H1 (cell line): ENCODE data around the gene ZNF101. TPM values are rescaled to one million over a fixed set of nuclear protein-coding genes. Genes with fewer than 3 reads are reported as not detected.

ENCODE experiments used
- CTCF ChIA-PET: fragments of 300-600 bp; sonication (Branson Sonifier 250); formaldehyde crosslinking; loops from one replicate; lab custom pipeline; 2021; ENCODE audit not compliant: partially characterized antibody; lab: Charles Lee
- POLR2A ChIA-PET: fragments of 300-600 bp; sonication (Branson Sonifier 250); formaldehyde crosslinking; loops from one replicate; lab custom pipeline; 2021; ENCODE audit warnings: inconsistent platforms; ENCODE audit not compliant: partially characterized antibody; lab: Charles Lee
- DNase-seq, 2 experiments: peaks; one replicate each; pipeline versions ENCODE4 v3.0.0 to v3.0.0-alpha.2; 2010 to 2022; ENCODE audit warnings: low spot score in 2 of 2, low read depth in 1 of 2, mixed read lengths in 1 of 2
- FAIRE-seq: peaks from 2 replicates; lab custom pipeline; 2011; peaks lifted over from hg19 to GRCh38; lab: Jason Lieb, UNC
- H2AFZ ChIP-seq: 2 replicates; pipeline ENCODE4 v1.8.1; 2012; ENCODE audit warnings: low read length, inconsistent platforms
- H2AK5ac ChIP-seq: 2 replicates; pipeline ENCODE4 v1.6.1; 2013; ENCODE audit warnings: low read depth, low read length
- H2BK120ac ChIP-seq: replicated peaks from 2 replicates; pipeline ENCODE3; 2013; ENCODE audit warnings: low read depth, low read length, inconsistent platforms
- H2BK12ac ChIP-seq: 2 replicates; pipeline ENCODE4 v1.6.1; 2013; ENCODE audit warnings: low read depth, low read length
- H2BK15ac ChIP-seq: 2 replicates; pipeline ENCODE4 v1.6.1; 2013; ENCODE audit warnings: low read length
- H2BK20ac ChIP-seq: 2 replicates; pipeline ENCODE4 v1.6.1; 2013; ENCODE audit warnings: low read length
- H2BK5ac ChIP-seq: 2 replicates; pipeline ENCODE4 v1.6.1; 2013; ENCODE audit warnings: low read depth, low read length
- H3K14ac ChIP-seq: 2 replicates; pipeline ENCODE4 v1.6.1; 2013; ENCODE audit warnings: inconsistent platforms; ENCODE audit not compliant: insufficient read length
- H3K18ac ChIP-seq: 2 replicates; pipeline ENCODE4 v1.6.1; 2013; ENCODE audit warnings: low read length; ENCODE audit errors: extremely low read depth
- H3K23ac ChIP-seq: 2 replicates; pipeline ENCODE4 v1.6.1; 2013; ENCODE audit warnings: inconsistent platforms; ENCODE audit not compliant: insufficient read length
- H3K23me2 ChIP-seq: 2 replicates; pipeline ENCODE4 v1.6.1; 2013; ENCODE audit warnings: low read depth, low read length
- H3K27ac ChIP-seq: 2 replicates; pipeline ENCODE4 v1.6.1; 2011; ENCODE audit warnings: low read depth, low read length, inconsistent platforms
- H3K27me3 ChIP-seq, 4 experiments: replicated peaks in 1 of 4; 1 replicate in 1 of 4; 2 replicates in 3 of 4; pipeline versions ENCODE4 v1.6.1 to v1.8.1; 2011 to 2013; ENCODE audit warnings: low read length in 3 of 4, mild to moderate bottlenecking in 3 of 4, inconsistent platforms in 2 of 4, mixed read lengths in 2 of 4, moderate library complexity in 1 of 4; ENCODE audit not compliant: control insufficient read depth in 3 of 4, insufficient read depth in 3 of 4; ENCODE audit errors: extremely low read depth in 1 of 4
- H3K36me3 ChIP-seq, 4 experiments: 2 replicates each; pipeline versions ENCODE4 v1.6.1 to v1.8.1; 2011 to 2013; ENCODE audit warnings: mild to moderate bottlenecking in 4 of 4, low read length in 3 of 4, moderate library complexity in 2 of 4, control low read depth in 1 of 4, inconsistent platforms in 1 of 4; ENCODE audit not compliant: insufficient read depth in 4 of 4, control insufficient read depth in 2 of 4
- H3K4ac ChIP-seq: replicated peaks from 2 replicates; pipeline ENCODE3; 2013; ENCODE audit warnings: low read length, low read depth, mixed read lengths, inconsistent platforms; ENCODE audit not compliant: insufficient read length
- H3K4me1 ChIP-seq, 4 experiments: replicated peaks in 1 of 4; 1 replicate in 1 of 4; 2 replicates in 3 of 4; pipeline versions ENCODE4 v1.6.1 to v1.8.1; 2011 to 2013; ENCODE audit warnings: low read length in 3 of 4, inconsistent platforms in 2 of 4, mixed read lengths in 1 of 4; ENCODE audit not compliant: insufficient read depth in 4 of 4, control insufficient read depth in 3 of 4
- H3K4me2 ChIP-seq, 2 experiments: 2 replicates each; pipeline versions ENCODE4 v1.6.1 to v1.8.1; 2011 to 2013; ENCODE audit warnings: low read depth in 2 of 2, low read length in 2 of 2, control low read depth in 1 of 2, inconsistent platforms in 1 of 2, mild to moderate bottlenecking in 1 of 2; ENCODE audit not compliant: insufficient read depth in 1 of 2
- H3K4me3 ChIP-seq, 4 experiments: fragments of 200-600, 300-600 bp in 1 of 4; sonication (generic), shearing (Covaris generic), sonication (Bioruptor Twin) in 1 of 4; 2 replicates each; pipeline versions ENCODE4 v1.5.1 to v1.8.1; 2011 to 2016; ENCODE audit warnings: low read length in 4 of 4, low read depth in 3 of 4, control low read depth in 2 of 4, inconsistent platforms in 2 of 4, mild to moderate bottlenecking in 2 of 4, mixed read lengths in 1 of 4, moderate library complexity in 1 of 4; ENCODE audit not compliant: insufficient read depth in 2 of 4; ENCODE audit errors: extremely low read depth in 1 of 4
- H3K56ac ChIP-seq: replicated peaks from 2 replicates; pipeline ENCODE3; 2013; ENCODE audit warnings: low read depth, mild to moderate bottlenecking, mixed read lengths, low read length, inconsistent platforms; ENCODE audit not compliant: insufficient read length
- H3K79me1 ChIP-seq: 2 replicates; pipeline ENCODE4 v1.6.1; 2013; ENCODE audit warnings: low read depth, low read length, control low read depth
- H3K79me2 ChIP-seq, 2 experiments: 2 replicates each; pipeline versions ENCODE4 v1.6.1 to v1.8.1; 2012 to 2013; ENCODE audit warnings: low read length in 2 of 2, mild to moderate bottlenecking in 2 of 2, inconsistent platforms in 1 of 2; ENCODE audit not compliant: insufficient read depth in 2 of 2, control insufficient read depth in 1 of 2
- H3K9ac ChIP-seq, 4 experiments: replicated peaks in 1 of 4; 1 replicate in 1 of 4; 2 replicates in 3 of 4; pipeline versions ENCODE4 v1.6.1 to v1.8.1; 2011 to 2013; ENCODE audit warnings: low read depth in 3 of 4, low read length in 3 of 4, control low read depth in 2 of 4, mild to moderate bottlenecking in 2 of 4, moderate library complexity in 2 of 4, inconsistent platforms in 1 of 4; ENCODE audit errors: extremely low read depth in 1 of 4
- H3K9me3 ChIP-seq, 2 experiments: 2 replicates each; pipeline versions ENCODE4 v1.6.1 to v1.8.1; 2012 to 2013; ENCODE audit warnings: mild to moderate bottlenecking in 2 of 2, moderate library complexity in 2 of 2, control low read depth in 1 of 2, inconsistent platforms in 1 of 2, low read depth in 1 of 2, low read length in 1 of 2, mixed read lengths in 1 of 2; ENCODE audit not compliant: insufficient read depth in 2 of 2
- H4K20me1 ChIP-seq, 2 experiments: replicated peaks in 1 of 2; 2 replicates each; pipeline versions ENCODE3 to v1.8.1; 2011 to 2013; ENCODE audit warnings: inconsistent platforms in 2 of 2, low read length in 2 of 2, mild to moderate bottlenecking in 1 of 2; ENCODE audit not compliant: insufficient read depth in 2 of 2, control insufficient read depth in 1 of 2
- H4K5ac ChIP-seq: 2 replicates; pipeline ENCODE4 v1.6.1; 2013; ENCODE audit warnings: low read length, low read depth, mixed read lengths, inconsistent platforms; ENCODE audit not compliant: insufficient read length
- H4K8ac ChIP-seq: 2 replicates; pipeline ENCODE4 v1.8.0; 2013; ENCODE audit warnings: mild to moderate bottlenecking, moderate library complexity, low read length, inconsistent platforms; ENCODE audit not compliant: insufficient read depth; ENCODE audit errors: extremely low read depth
- H4K91ac ChIP-seq: replicated peaks from 2 replicates; pipeline ENCODE3; 2013; ENCODE audit warnings: low read length, mixed read lengths, inconsistent platforms; ENCODE audit not compliant: insufficient read length
- CBX8 ChIP-seq: fragments of 300-800, 300-1000 bp; sonication (generic); IDR thresholded peaks from 2 replicates; pipeline ENCODE4 v1.7.1; 2016; ENCODE audit warnings: low read depth, low read length, borderline replicate concordance
- CTBP2 ChIP-seq: IDR thresholded peaks from 2 replicates; pipeline ENCODE4 v1.7.0; 2011; ENCODE audit warnings: borderline replicate concordance, mild to moderate bottlenecking, moderate library complexity, mixed read lengths, low read length; ENCODE audit not compliant: insufficient read depth, insufficient read length
- EP300 ChIP-seq, 2 experiments: IDR thresholded peaks; 1 replicate in 1 of 2; 2 replicates in 1 of 2; pipeline ENCODE4 v1.6.1; 2011 to 2012; ENCODE audit warnings: low read depth in 2 of 2, low read length in 2 of 2, mild to moderate bottlenecking in 2 of 2, borderline replicate concordance in 1 of 2, inconsistent platforms in 1 of 2, moderate library complexity in 1 of 2
- KDM1A ChIP-seq: fragments of 200-600, 300-600 bp; sonication (generic); IDR thresholded peaks from 2 replicates; pipeline ENCODE4 v1.7.1; 2016; ENCODE audit warnings: mild to moderate bottlenecking, low read length, borderline replicate concordance
- NRF1 ChIP-seq: IDR thresholded peaks from 2 replicates; pipeline ENCODE4 v1.6.1; 2011; ENCODE audit warnings: mild to moderate bottlenecking, low read depth, low read length, improper control_type of control experiment
- TCF12 ChIP-seq: IDR thresholded peaks from 2 replicates; pipeline ENCODE4 v1.6.1; 2011; ENCODE audit warnings: low read depth, mild to moderate bottlenecking, low read length
- WGBS, 2 experiments: shearing (Covaris generic) in 1 of 2; methylation state at CpG; one replicate each; pipeline versions ENCODE4 v1.1.6 to v1.1.7; 2013 to 2015; ENCODE audit warnings: low lambda C conversion rate in 2 of 2, mixed read lengths in 2 of 2, inconsistent platforms in 1 of 2, low coverage in 1 of 2, missing lambda C conversion rate in 1 of 2; ENCODE audit not compliant: insufficient replicate concordance in 2 of 2, insufficient coverage in 1 of 2, insufficient read length in 1 of 2; ENCODE audit errors: extremely low coverage in 1 of 2, missing lambda C conversion rate in 1 of 2; 5-methylcytosine and 5-hydroxymethylcytosine counted together
- polyA plus RNA-seq, 7 experiments: library from polyadenylated mRNA; depleted of rRNA in 3 of 7; stranded (reverse) in 5 of 7; unstranded in 2 of 7; fragments of >200 nt in 5 of 7; fragments of 200-250 nt in 2 of 7; gene quantifications; 1 replicate in 5 of 7; 2 replicates in 1 of 7; 4 replicates in 1 of 7; pipeline versions ENCODE4 v1.2.1 to v1.2.3, GENCODE V29; 2011 to 2013; ENCODE audit warnings: missing spikeins in 2 of 7, mixed read lengths in 2 of 7
- total RNA-seq: library from RNA; stranded (reverse); fragmentation: NEBNext Ultra II Directional; extraction: Animal tissue kit (Norgen Biotek cat#: 25700); gene quantifications from 2 replicates; pipeline ENCODE4 v1.2.1, GENCODE V29; 2021
- TF ChIP-seq, protein P1 (sequence below): IDR thresholded peaks from 2 replicates; pipeline ENCODE4 v1.6.1; 2011; ENCODE audit warnings: low read depth, mild to moderate bottlenecking, low read length; ENCODE audit not compliant: insufficient read depth

ZNF101 gene
- total and polyA plus RNA-seq, 2 of the 8 experiments (the other 6 are each of a cell fraction or from before 2014, with no cell fraction given): 13.0 to 50.9 TPM

DNA sequence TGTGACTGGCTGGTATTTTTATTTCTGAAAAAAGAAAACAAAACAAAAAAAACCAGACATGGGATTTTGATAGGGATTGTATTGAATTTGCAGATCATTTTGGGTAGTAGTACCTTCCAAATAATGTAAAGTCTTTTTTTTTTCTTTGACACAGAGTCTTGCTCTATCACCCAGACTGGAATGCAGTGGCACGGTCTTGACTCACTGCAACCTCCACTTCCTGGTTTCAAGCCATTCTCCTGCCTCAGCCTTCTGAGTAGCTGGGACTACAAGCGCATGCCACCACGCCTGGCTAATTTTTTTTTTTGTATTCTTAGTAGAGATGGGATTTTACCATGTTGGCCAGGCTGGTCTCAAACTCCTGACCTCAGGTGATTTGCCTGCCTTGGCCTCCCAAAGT lies 4.2 kb downstream of the ZNF101 start:
- H3K56ac ChIP-seq: no peak overlapping the region
- no peak overlapping the region for H4K5ac ChIP-seq
- peaks cover 6 to 76% of the 10 kb centered on the region in 2 experiments for H3K79me2 ChIP-seq
- H3K23me2 ChIP-seq: peaks cover 7% of the 10 kb centered on the region
- no peak overlapping the region for H2AFZ ChIP-seq
- no peak overlapping the region for H3K14ac ChIP-seq
- no peak overlapping the region for H3K4me3 ChIP-seq
- FAIRE-seq: no peak
- no peak overlapping the region for H2BK15ac ChIP-seq
- no peak overlapping the region for H2AK5ac ChIP-seq
- DNase-seq: no peak
- peaks cover 0 to 6% (median under 1%) of the 10 kb centered on the region in 4 experiments; a peak in 4 of 7 replicates for H3K4me1 ChIP-seq
- H3K4me2 ChIP-seq: no peak overlapping the region
- H2BK5ac ChIP-seq: no peak overlapping the region
- H4K8ac ChIP-seq: no peak overlapping the region
- H3K23ac ChIP-seq: no peak overlapping the region
- CTCF ChIA-PET: interaction anchor here (0.6 to 1.3 kb wide), 2 partner anchors 12 to 32 kb away, joined by 3 to 6 read pairs; no protein-coding TSS in a partner anchor
- H3K4ac ChIP-seq: no peak overlapping the region
- H2BK20ac ChIP-seq: no peak overlapping the region
- no peaks in the 10 kb centered on the region for H3K27me3 ChIP-seq
- peaks cover 2 to 36% (median 13%) of the 10 kb centered on the region in 4 experiments; a peak in 5 of 8 replicates for H3K36me3 ChIP-seq
- H4K20me1 ChIP-seq: peaks cover 0 to 10% of the 10 kb centered on the region in 2 experiments
- POLR2A ChIA-PET: interaction anchor here (1.2 to 1.7 kb wide), 3 partner anchors 11 to 14 kb away, joined by 4 to 9 read pairs (median 8); no protein-coding TSS in a partner anchor
- TF ChIP-seq, protein P1, sequence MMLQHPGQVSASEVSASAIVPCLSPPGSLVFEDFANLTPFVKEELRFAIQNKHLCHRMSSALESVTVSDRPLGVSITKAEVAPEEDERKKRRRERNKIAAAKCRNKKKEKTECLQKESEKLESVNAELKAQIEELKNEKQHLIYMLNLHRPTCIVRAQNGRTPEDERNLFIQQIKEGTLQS: no peak
- TF ChIP-seq TCF12 (no peak), CBX8 (no peak), CTBP2 (no peak), KDM1A (no peak), NRF1 (no peak), EP300 (IDR thresholded peaks at IDR 0.05; ENCODE audit: borderline replicate concordance in 1 of 2, low read depth in 2 of 2, low read length in 2 of 2) (no peak)
- H3K9ac ChIP-seq: no peak overlapping the region
- H3K18ac ChIP-seq: no peak overlapping the region
- H3K27ac ChIP-seq: no peak overlapping the region
- 96% methylated on average over 3 of the region's 3 CpGs; no CpG with 5 or more reads in 1 of the 2 experiments for WGBS, 2 experiments
- no peaks in the 10 kb centered on the region for H3K9me3 ChIP-seq
- H4K91ac ChIP-seq: no peak overlapping the region
- H2BK120ac ChIP-seq: no peak overlapping the region
- peaks cover 8% of the 10 kb centered on the region for H3K79me1 ChIP-seq
- H2BK12ac ChIP-seq: no peak overlapping the region
